Measurements from ENCODE around the gene TSHZ1. TPM values are rescaled to one million over a fixed set of nuclear protein-coding genes. Genes with fewer than 3 reads are reported as not detected.
A peak's percentile ranks its signal among the peaks of the same experiment; 100 is the strongest.

TSHZ1 gene
- total and polyA plus RNA-seq, 2 experiments from 2014 or later, result 0.23 to 0.38 TPM

DNA sequence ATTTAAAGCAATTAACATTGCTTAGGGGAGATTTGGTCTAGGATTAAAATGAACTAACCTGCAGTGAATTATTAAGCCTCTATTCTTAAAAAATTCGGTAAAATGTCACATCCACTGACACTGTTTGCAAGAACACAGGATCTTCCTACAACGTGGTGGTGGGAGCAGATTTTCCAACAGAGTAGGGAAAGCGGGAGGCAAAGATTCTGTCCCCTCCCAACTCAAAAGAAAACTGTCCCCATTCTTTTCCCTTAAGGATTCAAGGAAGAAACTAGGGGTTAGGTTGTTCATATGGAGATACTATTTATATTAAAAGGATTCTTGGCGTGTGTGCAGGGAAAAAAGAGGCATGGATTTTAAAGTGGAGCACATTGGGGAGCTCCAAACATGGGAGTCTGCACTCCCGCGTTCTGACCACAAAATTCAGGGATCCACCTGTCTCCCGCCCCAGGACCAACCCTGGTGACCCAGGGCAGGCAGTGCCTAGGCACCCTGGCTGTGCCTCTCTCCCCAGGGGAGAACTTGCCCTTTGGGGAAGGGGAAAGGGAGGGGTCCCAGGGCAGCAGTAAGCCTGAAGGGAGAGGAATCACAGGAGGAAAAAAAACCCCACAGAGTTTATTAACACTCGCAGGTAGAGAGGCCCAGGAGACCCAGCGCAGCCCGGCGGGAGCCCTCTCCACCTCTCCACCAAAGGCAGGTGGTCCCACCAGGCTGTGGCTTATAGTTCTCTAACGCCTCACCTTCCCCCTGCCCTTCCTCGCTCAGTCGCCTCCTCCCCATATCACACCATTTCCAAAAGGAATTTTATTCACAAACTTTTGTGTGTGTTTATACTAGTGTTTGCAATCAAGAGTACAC lies 3.9 kb upstream of the TSHZ1 start:
- Mint-ChIP-seq H3K9me3 (peaks cover 3% of the 10 kb centered on the region; the same call in 1 of the 3 replicates), H3K4me3 (peak overlapping the region; percentile 79), H3K4me1 (peaks cover 50% of the 10 kb centered on the region), H3K36me3 (ENCODE audit: low read depth) (no peaks in the 10 kb centered on the region; the same call in 2 of the 3 replicates), H3K27ac (no peak overlapping the region), H3K27me3 (ENCODE audit: insufficient read depth, low read depth, poor library complexity) (peaks cover 80% of the 10 kb centered on the region)
- H3K4me1 ChIP-seq (ENCODE audit: insufficient read depth), result peaks cover 39% of the 10 kb centered on the region
- H3K4me3 ChIP-seq, result peak overlapping the region; percentile 83
- no peak overlapping the region for H3K27ac ChIP-seq (ENCODE audit: low read depth)
- H3K79me2 ChIP-seq (replicated peaks; ENCODE audit: insufficient read depth), result no peaks in the 10 kb centered on the region
- H2AFZ ChIP-seq, result no peak overlapping the region
- no peak for TF ChIP-seq JUNB (IDR thresholded peaks at IDR 0.05; ENCODE audit: unreplicated experiment)
- no peak for TF ChIP-seq CREB1 (CRISPR knock-in tag; IDR thresholded peaks at IDR 0.05; ENCODE audit: low read depth)
- TF ChIP-seq ZNF114 (CRISPR knock-in tag; IDR thresholded peaks at IDR 0.05), result no peak
- no peak for TF ChIP-seq ZNF331 (CRISPR knock-in tag; IDR thresholded peaks at IDR 0.05; ENCODE audit: low read depth)
- TF ChIP-seq, protein P1, sequence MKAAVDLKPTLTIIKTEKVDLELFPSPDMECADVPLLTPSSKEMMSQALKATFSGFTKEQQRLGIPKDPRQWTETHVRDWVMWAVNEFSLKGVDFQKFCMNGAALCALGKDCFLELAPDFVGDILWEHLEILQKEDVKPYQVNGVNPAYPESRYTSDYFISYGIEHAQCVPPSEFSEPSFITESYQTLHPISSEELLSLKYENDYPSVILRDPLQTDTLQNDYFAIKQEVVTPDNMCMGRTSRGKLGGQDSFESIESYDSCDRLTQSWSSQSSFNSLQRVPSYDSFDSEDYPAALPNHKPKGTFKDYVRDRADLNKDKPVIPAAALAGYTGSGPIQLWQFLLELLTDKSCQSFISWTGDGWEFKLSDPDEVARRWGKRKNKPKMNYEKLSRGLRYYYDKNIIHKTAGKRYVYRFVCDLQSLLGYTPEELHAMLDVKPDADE (IDR thresholded peaks at IDR 0.05), result no peak
- TF ChIP-seq EZH2 (IDR thresholded peaks at IDR 0.05; ENCODE audit: low read depth, unreplicated experiment), result no peak
- TF ChIP-seq POLR2AphosphoS5 (IDR thresholded peaks at IDR 0.05; ENCODE audit: low read depth), result no peak
- TF ChIP-seq, protein P2, sequence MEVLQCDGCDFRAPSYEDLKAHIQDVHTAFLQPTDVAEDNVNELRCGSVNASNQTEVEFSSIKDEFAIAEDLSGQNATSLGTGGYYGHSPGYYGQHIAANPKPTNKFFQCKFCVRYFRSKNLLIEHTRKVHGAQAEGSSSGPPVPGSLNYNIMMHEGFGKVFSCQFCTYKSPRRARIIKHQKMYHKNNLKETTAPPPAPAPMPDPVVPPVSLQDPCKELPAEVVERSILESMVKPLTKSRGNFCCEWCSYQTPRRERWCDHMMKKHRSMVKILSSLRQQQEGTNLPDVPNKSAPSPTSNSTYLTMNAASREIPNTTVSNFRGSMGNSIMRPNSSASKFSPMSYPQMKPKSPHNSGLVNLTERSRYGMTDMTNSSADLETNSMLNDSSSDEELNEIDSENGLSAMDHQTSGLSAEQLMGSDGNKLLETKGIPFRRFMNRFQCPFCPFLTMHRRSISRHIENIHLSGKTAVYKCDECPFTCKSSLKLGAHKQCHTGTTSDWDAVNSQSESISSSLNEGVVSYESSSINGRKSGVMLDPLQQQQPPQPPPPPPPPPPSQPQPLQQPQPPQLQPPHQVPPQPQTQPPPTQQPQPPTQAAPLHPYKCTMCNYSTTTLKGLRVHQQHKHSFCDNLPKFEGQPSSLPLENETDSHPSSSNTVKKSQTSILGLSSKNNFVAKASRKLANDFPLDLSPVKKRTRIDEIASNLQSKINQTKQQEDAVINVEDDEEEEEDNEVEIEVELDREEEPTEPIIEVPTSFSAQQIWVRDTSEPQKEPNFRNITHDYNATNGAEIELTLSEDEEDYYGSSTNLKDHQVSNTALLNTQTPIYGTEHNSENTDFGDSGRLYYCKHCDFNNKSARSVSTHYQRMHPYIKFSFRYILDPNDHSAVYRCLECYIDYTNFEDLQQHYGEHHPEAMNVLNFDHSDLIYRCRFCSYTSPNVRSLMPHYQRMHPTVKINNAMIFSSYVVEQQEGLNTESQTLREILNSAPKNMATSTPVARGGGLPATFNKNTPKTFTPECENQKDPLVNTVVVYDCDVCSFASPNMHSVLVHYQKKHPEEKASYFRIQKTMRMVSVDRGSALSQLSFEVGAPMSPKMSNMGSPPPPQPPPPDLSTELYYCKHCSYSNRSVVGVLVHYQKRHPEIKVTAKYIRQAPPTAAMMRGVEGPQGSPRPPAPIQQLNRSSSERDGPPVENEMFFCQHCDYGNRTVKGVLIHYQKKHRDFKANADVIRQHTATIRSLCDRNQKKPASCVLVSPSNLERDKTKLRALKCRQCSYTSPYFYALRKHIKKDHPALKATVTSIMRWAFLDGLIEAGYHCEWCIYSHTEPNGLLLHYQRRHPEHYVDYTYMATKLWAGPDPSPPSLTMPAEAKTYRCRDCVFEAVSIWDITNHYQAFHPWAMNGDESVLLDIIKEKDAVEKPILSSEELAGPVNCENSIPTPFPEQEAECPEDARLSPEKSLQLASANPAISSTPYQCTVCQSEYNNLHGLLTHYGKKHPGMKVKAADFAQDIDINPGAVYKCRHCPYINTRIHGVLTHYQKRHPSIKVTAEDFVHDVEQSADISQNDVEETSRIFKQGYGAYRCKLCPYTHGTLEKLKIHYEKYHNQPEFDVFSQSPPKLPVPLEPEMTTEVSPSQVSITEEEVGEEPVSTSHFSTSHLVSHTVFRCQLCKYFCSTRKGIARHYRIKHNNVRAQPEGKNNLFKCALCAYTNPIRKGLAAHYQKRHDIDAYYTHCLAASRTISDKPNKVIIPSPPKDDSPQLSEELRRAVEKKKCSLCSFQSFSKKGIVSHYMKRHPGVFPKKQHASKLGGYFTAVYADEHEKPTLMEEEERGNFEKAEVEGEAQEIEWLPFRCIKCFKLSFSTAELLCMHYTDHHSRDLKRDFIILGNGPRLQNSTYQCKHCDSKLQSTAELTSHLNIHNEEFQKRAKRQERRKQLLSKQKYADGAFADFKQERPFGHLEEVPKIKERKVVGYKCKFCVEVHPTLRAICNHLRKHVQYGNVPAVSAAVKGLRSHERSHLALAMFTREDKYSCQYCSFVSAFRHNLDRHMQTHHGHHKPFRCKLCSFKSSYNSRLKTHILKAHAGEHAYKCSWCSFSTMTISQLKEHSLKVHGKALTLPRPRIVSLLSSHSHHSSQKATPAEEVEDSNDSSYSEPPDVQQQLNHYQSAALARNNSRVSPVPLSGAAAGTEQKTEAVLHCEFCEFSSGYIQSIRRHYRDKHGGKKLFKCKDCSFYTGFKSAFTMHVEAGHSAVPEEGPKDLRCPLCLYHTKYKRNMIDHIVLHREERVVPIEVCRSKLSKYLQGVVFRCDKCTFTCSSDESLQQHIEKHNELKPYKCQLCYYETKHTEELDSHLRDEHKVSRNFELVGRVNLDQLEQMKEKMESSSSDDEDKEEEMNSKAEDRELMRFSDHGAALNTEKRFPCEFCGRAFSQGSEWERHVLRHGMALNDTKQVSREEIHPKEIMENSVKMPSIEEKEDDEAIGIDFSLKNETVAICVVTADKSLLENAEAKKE (CRISPR knock-in tag; IDR thresholded peaks at IDR 0.05), result no peak
- TF ChIP-seq, protein P3, sequence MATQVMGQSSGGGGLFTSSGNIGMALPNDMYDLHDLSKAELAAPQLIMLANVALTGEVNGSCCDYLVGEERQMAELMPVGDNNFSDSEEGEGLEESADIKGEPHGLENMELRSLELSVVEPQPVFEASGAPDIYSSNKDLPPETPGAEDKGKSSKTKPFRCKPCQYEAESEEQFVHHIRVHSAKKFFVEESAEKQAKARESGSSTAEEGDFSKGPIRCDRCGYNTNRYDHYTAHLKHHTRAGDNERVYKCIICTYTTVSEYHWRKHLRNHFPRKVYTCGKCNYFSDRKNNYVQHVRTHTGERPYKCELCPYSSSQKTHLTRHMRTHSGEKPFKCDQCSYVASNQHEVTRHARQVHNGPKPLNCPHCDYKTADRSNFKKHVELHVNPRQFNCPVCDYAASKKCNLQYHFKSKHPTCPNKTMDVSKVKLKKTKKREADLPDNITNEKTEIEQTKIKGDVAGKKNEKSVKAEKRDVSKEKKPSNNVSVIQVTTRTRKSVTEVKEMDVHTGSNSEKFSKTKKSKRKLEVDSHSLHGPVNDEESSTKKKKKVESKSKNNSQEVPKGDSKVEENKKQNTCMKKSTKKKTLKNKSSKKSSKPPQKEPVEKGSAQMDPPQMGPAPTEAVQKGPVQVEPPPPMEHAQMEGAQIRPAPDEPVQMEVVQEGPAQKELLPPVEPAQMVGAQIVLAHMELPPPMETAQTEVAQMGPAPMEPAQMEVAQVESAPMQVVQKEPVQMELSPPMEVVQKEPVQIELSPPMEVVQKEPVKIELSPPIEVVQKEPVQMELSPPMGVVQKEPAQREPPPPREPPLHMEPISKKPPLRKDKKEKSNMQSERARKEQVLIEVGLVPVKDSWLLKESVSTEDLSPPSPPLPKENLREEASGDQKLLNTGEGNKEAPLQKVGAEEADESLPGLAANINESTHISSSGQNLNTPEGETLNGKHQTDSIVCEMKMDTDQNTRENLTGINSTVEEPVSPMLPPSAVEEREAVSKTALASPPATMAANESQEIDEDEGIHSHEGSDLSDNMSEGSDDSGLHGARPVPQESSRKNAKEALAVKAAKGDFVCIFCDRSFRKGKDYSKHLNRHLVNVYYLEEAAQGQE (IDR thresholded peaks at IDR 0.05; ENCODE audit: unreplicated experiment), result no peak
- DNase-seq (ENCODE audit: low spot score), result peak; percentile 46
- no peaks in the 10 kb centered on the region for H3K9me2 ChIP-seq (ENCODE audit: insufficient read depth)
- peaks cover 17% of the 10 kb centered on the region for H4K20me1 ChIP-seq (replicated peaks; ENCODE audit: insufficient read depth)
- no peaks in the 10 kb centered on the region for H3K36me3 ChIP-seq (ENCODE audit: insufficient read depth)
- peak overlapping the region; percentile 98 for H3K4me2 ChIP-seq
- ATAC-seq, result 0 out of 3 replicates have a peak, but pooled peaks have one; percentile 2
- H3K27me3 ChIP-seq (ENCODE audit: insufficient read depth), result peaks cover 88% of the 10 kb centered on the region
- H3F3A ChIP-seq (replicated peaks; ENCODE audit: low read depth), result peaks cover 9% of the 10 kb centered on the region; the same call in 1 of the 2 replicates

All from GM23338 (cell line).